ENCODE results near the gene OLFML2B. TPM values are rescaled to one million over a fixed set of nuclear protein-coding genes. Genes with fewer than 3 reads are reported as not detected.

The OLFML2B gene
- total and polyA plus RNA-seq, 2 experiments from 2014 or later, result 1.2 to 2.9 TPM

GRCh38 chr1:161953256-161953920 lies 70.3 kb downstream of the OLFML2B start:
- H3K27ac ChIP-seq, result no peak overlapping the region

GRCh38 chr1:161952607-161953172 lies 71.0 kb downstream of the OLFML2B start:
- Histone ChIP-seq H4K20me1 (ENCODE audit: insufficient read depth, poor library complexity, severe bottlenecking) (no peaks in the 10 kb centered on the region), H3K4me2 (no peak overlapping the region), H3K27me3 (no peaks in the 10 kb centered on the region), H3K9me2 (replicated peaks; ENCODE audit: insufficient read depth) (no peaks in the 10 kb centered on the region), H3K4me1 (ENCODE audit: insufficient read depth) (no peaks in the 10 kb centered on the region), H3K4me3 (no peak overlapping the region), H2AFZ (no peak overlapping the region), H3K27ac (no peak overlapping the region), H3K79me2 (no peaks in the 10 kb centered on the region), H3K9me3 (ENCODE audit: low read depth) (no peaks in the 10 kb centered on the region), H3K36me3 (replicated peaks; ENCODE audit: insufficient read depth, low read depth) (no peaks in the 10 kb centered on the region)
- TF ChIP-seq CTCF (IDR thresholded peaks at IDR 0.05; ENCODE audit: poor library complexity) (no peak), EZH2 (IDR thresholded peaks at IDR 0.05; ENCODE audit: borderline replicate concordance) (no peak), EZH2phosphoT487 (IDR thresholded peaks at IDR 0.05; ENCODE audit: low read depth, severe bottlenecking, unreplicated experiment) (no peak)
- 90% methylated on average over 3 of the region's 3 CpGs for WGBS (ENCODE audit: low lambda C conversion rate, missing lambda C conversion rate)
- no peak for DNase-seq (ENCODE audit: low spot score)

More at GRCh38 chr1:161953256-161953920, 70.3 kb downstream of the OLFML2B start:
- no peak overlapping the region for H2AFZ ChIP-seq
- H4K20me1 ChIP-seq (ENCODE audit: insufficient read depth, poor library complexity, severe bottlenecking), result no peaks in the 10 kb centered on the region
- TF ChIP-seq EZH2 (IDR thresholded peaks at IDR 0.05; ENCODE audit: borderline replicate concordance), result no peak
- no peaks in the 10 kb centered on the region for H3K9me2 ChIP-seq (replicated peaks; ENCODE audit: insufficient read depth)
- H3K4me2 ChIP-seq, result no peak overlapping the region
- no peaks in the 10 kb centered on the region for H3K9me3 ChIP-seq (ENCODE audit: low read depth)
- WGBS (ENCODE audit: low lambda C conversion rate, missing lambda C conversion rate), result 79% methylated on average over 5 of the region's 5 CpGs
- H3K79me2 ChIP-seq, result no peaks in the 10 kb centered on the region
- DNase-seq (ENCODE audit: low spot score), result no peak
- H3K27me3 ChIP-seq, result no peaks in the 10 kb centered on the region
- no peaks in the 10 kb centered on the region for H3K4me1 ChIP-seq (ENCODE audit: insufficient read depth)
- no peak overlapping the region for H3K4me3 ChIP-seq
- H3K36me3 ChIP-seq (replicated peaks; ENCODE audit: insufficient read depth, low read depth), result no peaks in the 10 kb centered on the region

- WGBS (ENCODE audit: low lambda C conversion rate, missing lambda C conversion rate), result 53% methylated on average over 1 of the region's 1 CpG
- H3K79me2 ChIP-seq, result no peaks in the 10 kb centered on the region
- H2AFZ ChIP-seq, result no peak overlapping the region
- H3K36me3 ChIP-seq (replicated peaks; ENCODE audit: insufficient read depth, low read depth), result no peaks in the 10 kb centered on the region
- H3K27ac ChIP-seq, result no peak overlapping the region
- H3K9me2 ChIP-seq (replicated peaks; ENCODE audit: insufficient read depth), result no peaks in the 10 kb centered on the region
- no peak overlapping the region for H3K4me3 ChIP-seq
- H4K20me1 ChIP-seq (ENCODE audit: insufficient read depth, poor library complexity, severe bottlenecking), result no peaks in the 10 kb centered on the region
- H3K4me2 ChIP-seq, result no peak overlapping the region
- H3K27me3 ChIP-seq, result no peaks in the 10 kb centered on the region
- TF ChIP-seq EZH2phosphoT487 (IDR thresholded peaks at IDR 0.05; ENCODE audit: low read depth, severe bottlenecking, unreplicated experiment), result no peak
- TF ChIP-seq EZH2 (IDR thresholded peaks at IDR 0.05; ENCODE audit: borderline replicate concordance), result no peak
- TF ChIP-seq CTCF (IDR thresholded peaks at IDR 0.05; ENCODE audit: poor library complexity), result no peak
- DNase-seq (ENCODE audit: low spot score), result no peak
- H3K4me1 ChIP-seq (ENCODE audit: insufficient read depth), result no peaks in the 10 kb centered on the region
- no peaks in the 10 kb centered on the region for H3K9me3 ChIP-seq (ENCODE audit: low read depth)
These were observed 72.0 kb downstream of the OLFML2B start for GRCh38 chr1:161951646-161952045.

GRCh38 chr1:161950377-161950776 lies 73.3 kb downstream of the OLFML2B start:
- Histone ChIP-seq H3K9me3 (ENCODE audit: low read depth) (no peaks in the 10 kb centered on the region), H3K79me2 (no peaks in the 10 kb centered on the region), H2AFZ (no peak overlapping the region), H3K4me1 (ENCODE audit: insufficient read depth) (no peaks in the 10 kb centered on the region), H3K27me3 (no peaks in the 10 kb centered on the region), H4K20me1 (ENCODE audit: insufficient read depth, poor library complexity, severe bottlenecking) (no peaks in the 10 kb centered on the region), H3K27ac (no peak overlapping the region), H3K4me3 (no peak overlapping the region), H3K4me2 (no peak overlapping the region), H3K36me3 (replicated peaks; ENCODE audit: insufficient read depth, low read depth) (no peaks in the 10 kb centered on the region), H3K9me2 (replicated peaks; ENCODE audit: insufficient read depth) (no peaks in the 10 kb centered on the region)
- TF ChIP-seq EZH2phosphoT487 (IDR thresholded peaks at IDR 0.05; ENCODE audit: low read depth, severe bottlenecking, unreplicated experiment) (no peak), EZH2 (IDR thresholded peaks at IDR 0.05; ENCODE audit: borderline replicate concordance) (no peak), CTCF (IDR thresholded peaks at IDR 0.05; ENCODE audit: poor library complexity) (no peak)
- DNase-seq (ENCODE audit: low spot score), result no peak
- 83% methylated on average over 1 of the region's 1 CpG for WGBS (ENCODE audit: low lambda C conversion rate, missing lambda C conversion rate)

All from hepatocyte (in vitro differentiated cells).